K562 (cell line): Measurements from ENCODE around the gene MAP2K4. TPM values are rescaled to one million over a fixed set of nuclear protein-coding genes. Genes with fewer than 3 reads are reported as not detected.

Experiments used
- CHD4 ChIP-seq: fragments of 200-600 bp; sonication (generic); IDR thresholded peaks from 3 replicates; pipeline ENCODE4 v1.6.1; 2012; ENCODE audit warnings: low read depth, mild to moderate bottlenecking, mixed read lengths, low read length, inconsistent platforms; ENCODE audit not compliant: insufficient read depth, insufficient replicate concordance, poor library complexity, severe bottlenecking
- ESRRA ChIP-seq: fragments of 450-650 bp; IDR thresholded peaks from 2 replicates; pipeline ENCODE4 v1.6.1; 2014; ENCODE audit warnings: low read depth, mild to moderate bottlenecking, moderate library complexity, borderline replicate concordance
- GTF2F1 ChIP-seq: IDR thresholded peaks from 2 replicates; pipeline ENCODE4 v1.6.1; 2011; ENCODE audit warnings: low read depth, low read length, improper control_type of control experiment
- PTRF ChIP-seq: fragments of 450-650 bp; IDR thresholded peaks from 2 replicates; pipeline ENCODE4 v1.6.1; 2016; ENCODE audit warnings: mild to moderate bottlenecking, missing genetic modification characterization, missing compliant biosample characterization
- SP2 ChIP-seq: IDR thresholded peaks from 2 replicates; pipeline ENCODE4 v1.6.1; 2011; ENCODE audit warnings: mild to moderate bottlenecking, low read depth, low read length, moderate library complexity; ENCODE audit not compliant: poor library complexity, severe bottlenecking; ENCODE audit errors: extremely low read depth
- TAF1 ChIP-seq: IDR thresholded peaks from 2 replicates; pipeline ENCODE4 v1.6.1; 2011; ENCODE audit warnings: mild to moderate bottlenecking, low read length, moderate library complexity; ENCODE audit not compliant: insufficient read depth, control insufficient read depth, severe bottlenecking; ENCODE audit errors: extremely low read depth
- ZNF217 ChIP-seq: sonication (generic); formaldehyde crosslinking; IDR thresholded peaks from 2 replicates; pipeline ENCODE4 v1.8.0; 2022; ENCODE audit warnings: mild to moderate bottlenecking, missing genetic modification reagents
- polyA plus RNA-seq, 8 experiments: library from polyadenylated mRNA; depleted of rRNA in 4 of 8; stranded (reverse) in 5 of 8; unstranded in 3 of 8; fragments of >200 nt; fragmentation: Nextera tagmentation in 2 of 8; fragmentation: Illumina TruSeq in 1 of 8; extraction: Ambion mirVana in 2 of 8; extraction: Trizol in 1 of 8; gene quantifications; 2 replicates each; pipeline versions ENCODE4 v1.2.1 to v1.2.3, GENCODE V29; 2011 to 2014; ENCODE audit warnings: inconsistent platforms in 1 of 8, missing spikeins in 1 of 8
- total RNA-seq, 7 experiments: library from RNA; depleted of rRNA in 6 of 7; stranded (reverse); fragments of >200 nt in 6 of 7; fragmentation: Illumina TruSeq in 2 of 7; extraction: Trizol in 2 of 7; gene quantifications; 2 replicates each; pipeline versions ENCODE4 v1.2.1 to v1.2.3, GENCODE V29; 2011 to 2021; ENCODE audit warnings: low replicate concordance in 1 of 7
- TF ChIP-seq, protein P1 (sequence below): fragments of 250-450 bp; sonication (Bioruptor Pico); IDR thresholded peaks from 2 replicates; pipeline ENCODE4 v1.4.0; 2020; ENCODE audit warnings: mild to moderate bottlenecking, moderate library complexity
- TF ChIP-seq, protein P2 (sequence below), 2 experiments: IDR thresholded peaks; 2 replicates each; pipeline ENCODE4 v1.6.1; 2011; ENCODE audit warnings: borderline replicate concordance in 1 of 2, control low read depth in 1 of 2, low read depth in 1 of 2, low read length in 1 of 2, mild to moderate bottlenecking in 1 of 2, mixed read lengths in 1 of 2, moderate library complexity in 1 of 2; ENCODE audit not compliant: insufficient read depth in 1 of 2, insufficient read length in 1 of 2, poor library complexity in 1 of 2, severe bottlenecking in 1 of 2; ENCODE audit errors: extremely low read depth in 1 of 2
- TF ChIP-seq, protein P3 (sequence below): fragments of 450-650 bp; IDR thresholded peaks from 2 replicates; pipeline ENCODE4 v1.6.1; 2017; ENCODE audit warnings: antibody characterized with exemption, mild to moderate bottlenecking
- TF ChIP-seq, protein P4 (sequence below): IDR thresholded peaks from 2 replicates; pipeline ENCODE4 v1.6.1; 2011; ENCODE audit warnings: borderline replicate concordance, low read depth, mild to moderate bottlenecking, moderate library complexity, low read length; ENCODE audit not compliant: insufficient read depth, poor library complexity, severe bottlenecking

The MAP2K4 gene
- total and polyA plus RNA-seq, 9 of the 15 experiments (the other 6 are each of a cell fraction or from before 2014, with no cell fraction given) = 3.0 to 15.9 (median 10.8) TPM

DNA sequence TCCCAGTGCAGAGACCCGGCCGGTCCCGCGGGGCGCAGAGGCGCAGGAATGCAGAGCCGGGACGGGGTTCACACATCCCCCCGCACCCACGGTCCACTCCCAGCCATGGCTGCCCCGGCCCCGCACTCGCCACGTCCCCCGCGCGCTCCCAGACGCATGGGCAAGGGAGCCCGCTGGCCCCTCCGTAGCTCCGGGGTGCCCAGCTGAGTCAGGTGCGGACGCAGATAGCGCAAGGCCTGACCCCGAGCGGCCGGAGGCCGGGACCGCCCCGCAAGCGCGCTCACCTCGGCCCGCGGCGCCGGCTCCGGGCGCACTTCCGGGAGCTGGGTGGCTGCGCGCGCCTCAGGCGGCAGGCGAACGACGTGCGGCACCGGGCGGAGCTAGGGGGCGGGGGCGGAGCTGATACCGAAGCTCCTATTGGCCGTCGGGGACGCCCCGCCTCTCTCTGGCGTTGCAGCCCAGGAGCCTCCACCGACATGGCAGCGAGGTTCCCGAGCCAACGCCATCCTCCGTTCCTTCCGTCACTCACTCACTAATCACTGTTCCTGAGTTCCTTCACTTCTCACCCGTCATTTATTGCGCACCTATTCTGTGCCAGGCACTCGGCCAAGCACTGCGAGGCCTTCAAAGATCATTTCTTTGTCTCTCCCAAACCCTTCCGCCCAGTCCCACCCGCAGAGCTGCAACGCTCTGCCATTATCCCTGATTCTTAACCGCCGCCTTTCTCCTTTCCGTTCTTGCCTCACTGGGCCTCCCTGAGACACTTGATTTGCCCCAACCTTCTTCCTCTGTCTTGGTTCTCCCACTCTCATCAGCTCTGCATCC is 23.3 kb upstream of the MAP2K4 start, which contains the start of gene ZNF18 (continued):
- TF ChIP-seq, protein P1, sequence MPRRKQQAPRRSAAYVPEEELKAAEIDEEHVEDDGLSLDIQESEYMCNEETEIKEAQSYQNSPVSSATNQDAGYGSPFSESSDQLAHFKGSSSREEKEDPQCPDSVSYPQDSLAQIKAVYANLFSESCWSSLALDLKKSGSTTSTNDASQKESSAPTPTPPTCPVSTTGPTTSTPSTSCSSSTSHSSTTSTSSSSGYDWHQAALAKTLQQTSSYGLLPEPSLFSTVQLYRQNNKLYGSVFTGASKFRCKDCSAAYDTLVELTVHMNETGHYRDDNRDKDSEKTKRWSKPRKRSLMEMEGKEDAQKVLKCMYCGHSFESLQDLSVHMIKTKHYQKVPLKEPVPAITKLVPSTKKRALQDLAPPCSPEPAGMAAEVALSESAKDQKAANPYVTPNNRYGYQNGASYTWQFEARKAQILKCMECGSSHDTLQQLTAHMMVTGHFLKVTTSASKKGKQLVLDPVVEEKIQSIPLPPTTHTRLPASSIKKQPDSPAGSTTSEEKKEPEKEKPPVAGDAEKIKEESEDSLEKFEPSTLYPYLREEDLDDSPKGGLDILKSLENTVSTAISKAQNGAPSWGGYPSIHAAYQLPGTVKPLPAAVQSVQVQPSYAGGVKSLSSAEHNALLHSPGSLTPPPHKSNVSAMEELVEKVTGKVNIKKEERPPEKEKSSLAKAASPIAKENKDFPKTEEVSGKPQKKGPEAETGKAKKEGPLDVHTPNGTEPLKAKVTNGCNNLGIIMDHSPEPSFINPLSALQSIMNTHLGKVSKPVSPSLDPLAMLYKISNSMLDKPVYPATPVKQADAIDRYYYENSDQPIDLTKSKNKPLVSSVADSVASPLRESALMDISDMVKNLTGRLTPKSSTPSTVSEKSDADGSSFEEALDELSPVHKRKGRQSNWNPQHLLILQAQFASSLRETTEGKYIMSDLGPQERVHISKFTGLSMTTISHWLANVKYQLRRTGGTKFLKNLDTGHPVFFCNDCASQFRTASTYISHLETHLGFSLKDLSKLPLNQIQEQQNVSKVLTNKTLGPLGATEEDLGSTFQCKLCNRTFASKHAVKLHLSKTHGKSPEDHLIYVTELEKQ (CRISPR knock-in tag) = no peak
- TF ChIP-seq ESRRA (no peak), GTF2F1 (no peak), ZNF217 (CRISPR knock-in tag) (no peak), CHD4 (no peak), TAF1 (no peak), SP2 (no peak), PTRF (tag) (no peak)
- TF ChIP-seq, protein P2, sequence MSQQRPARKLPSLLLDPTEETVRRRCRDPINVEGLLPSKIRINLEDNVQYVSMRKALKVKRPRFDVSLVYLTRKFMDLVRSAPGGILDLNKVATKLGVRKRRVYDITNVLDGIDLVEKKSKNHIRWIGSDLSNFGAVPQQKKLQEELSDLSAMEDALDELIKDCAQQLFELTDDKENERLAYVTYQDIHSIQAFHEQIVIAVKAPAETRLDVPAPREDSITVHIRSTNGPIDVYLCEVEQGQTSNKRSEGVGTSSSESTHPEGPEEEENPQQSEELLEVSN (IDR thresholded peaks at IDR 0.05; ENCODE audit: borderline replicate concordance in 1 of 2, extremely low read depth in 1 of 2, insufficient read depth in 1 of 2, insufficient read length in 1 of 2, low read depth in 1 of 2, low read length in 1 of 2, poor library complexity in 1 of 2, severe bottlenecking in 1 of 2) = no peak
- TF ChIP-seq, protein P3, sequence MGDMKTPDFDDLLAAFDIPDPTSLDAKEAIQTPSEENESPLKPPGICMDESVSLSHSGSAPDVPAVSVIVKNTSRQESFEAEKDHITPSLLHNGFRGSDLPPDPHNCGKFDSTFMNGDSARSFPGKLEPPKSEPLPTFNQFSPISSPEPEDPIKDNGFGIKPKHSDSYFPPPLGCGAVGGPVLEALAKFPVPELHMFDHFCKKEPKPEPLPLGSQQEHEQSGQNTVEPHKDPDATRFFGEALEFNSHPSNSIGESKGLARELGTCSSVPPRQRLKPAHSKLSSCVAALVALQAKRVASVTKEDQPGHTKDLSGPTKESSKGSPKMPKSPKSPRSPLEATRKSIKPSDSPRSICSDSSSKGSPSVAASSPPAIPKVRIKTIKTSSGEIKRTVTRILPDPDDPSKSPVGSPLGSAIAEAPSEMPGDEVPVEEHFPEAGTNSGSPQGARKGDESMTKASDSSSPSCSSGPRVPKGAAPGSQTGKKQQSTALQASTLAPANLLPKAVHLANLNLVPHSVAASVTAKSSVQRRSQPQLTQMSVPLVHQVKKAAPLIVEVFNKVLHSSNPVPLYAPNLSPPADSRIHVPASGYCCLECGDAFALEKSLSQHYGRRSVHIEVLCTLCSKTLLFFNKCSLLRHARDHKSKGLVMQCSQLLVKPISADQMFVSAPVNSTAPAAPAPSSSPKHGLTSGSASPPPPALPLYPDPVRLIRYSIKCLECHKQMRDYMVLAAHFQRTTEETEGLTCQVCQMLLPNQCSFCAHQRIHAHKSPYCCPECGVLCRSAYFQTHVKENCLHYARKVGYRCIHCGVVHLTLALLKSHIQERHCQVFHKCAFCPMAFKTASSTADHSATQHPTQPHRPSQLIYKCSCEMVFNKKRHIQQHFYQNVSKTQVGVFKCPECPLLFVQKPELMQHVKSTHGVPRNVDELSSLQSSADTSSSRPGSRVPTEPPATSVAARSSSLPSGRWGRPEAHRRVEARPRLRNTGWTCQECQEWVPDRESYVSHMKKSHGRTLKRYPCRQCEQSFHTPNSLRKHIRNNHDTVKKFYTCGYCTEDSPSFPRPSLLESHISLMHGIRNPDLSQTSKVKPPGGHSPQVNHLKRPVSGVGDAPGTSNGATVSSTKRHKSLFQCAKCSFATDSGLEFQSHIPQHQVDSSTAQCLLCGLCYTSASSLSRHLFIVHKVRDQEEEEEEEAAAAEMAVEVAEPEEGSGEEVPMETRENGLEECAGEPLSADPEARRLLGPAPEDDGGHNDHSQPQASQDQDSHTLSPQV = no peak
- TF ChIP-seq, protein P4, sequence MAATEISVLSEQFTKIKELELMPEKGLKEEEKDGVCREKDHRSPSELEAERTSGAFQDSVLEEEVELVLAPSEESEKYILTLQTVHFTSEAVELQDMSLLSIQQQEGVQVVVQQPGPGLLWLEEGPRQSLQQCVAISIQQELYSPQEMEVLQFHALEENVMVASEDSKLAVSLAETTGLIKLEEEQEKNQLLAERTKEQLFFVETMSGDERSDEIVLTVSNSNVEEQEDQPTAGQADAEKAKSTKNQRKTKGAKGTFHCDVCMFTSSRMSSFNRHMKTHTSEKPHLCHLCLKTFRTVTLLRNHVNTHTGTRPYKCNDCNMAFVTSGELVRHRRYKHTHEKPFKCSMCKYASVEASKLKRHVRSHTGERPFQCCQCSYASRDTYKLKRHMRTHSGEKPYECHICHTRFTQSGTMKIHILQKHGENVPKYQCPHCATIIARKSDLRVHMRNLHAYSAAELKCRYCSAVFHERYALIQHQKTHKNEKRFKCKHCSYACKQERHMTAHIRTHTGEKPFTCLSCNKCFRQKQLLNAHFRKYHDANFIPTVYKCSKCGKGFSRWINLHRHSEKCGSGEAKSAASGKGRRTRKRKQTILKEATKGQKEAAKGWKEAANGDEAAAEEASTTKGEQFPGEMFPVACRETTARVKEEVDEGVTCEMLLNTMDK = no peak
